Gastrocnemius medialis (tissue), 4 donors: ENCODE data around the gene ZNF652.

ENCODE experiments used
- POLR2A ChIP-seq, 2 donors: fragments of 450-650 bp; IDR thresholded peaks; one replicate each; pipeline ENCODE4 v1.6.1; 2017; ENCODE audit warnings: antibody characterized with exemption in 2 of 2, mild to moderate bottlenecking in 2 of 2, moderate library complexity in 2 of 2
- TF ChIP-seq, protein P1 (sequence below), 5 experiments: fragments of 450-650 bp in 3 of 5; fragments of 200-600 bp in 2 of 5; sonication (generic) in 2 of 5; IDR thresholded peaks in 4 of 5; conservative IDR thresholded peaks in 1 of 5; 1 replicate in 4 of 5; 2 replicates in 1 of 5; pipeline ENCODE4 v1.5.1; 2016 to 2019; ENCODE audit warnings: antibody characterized with exemption in 5 of 5, mild to moderate bottlenecking in 3 of 5, moderate library complexity in 3 of 5

DNA sequence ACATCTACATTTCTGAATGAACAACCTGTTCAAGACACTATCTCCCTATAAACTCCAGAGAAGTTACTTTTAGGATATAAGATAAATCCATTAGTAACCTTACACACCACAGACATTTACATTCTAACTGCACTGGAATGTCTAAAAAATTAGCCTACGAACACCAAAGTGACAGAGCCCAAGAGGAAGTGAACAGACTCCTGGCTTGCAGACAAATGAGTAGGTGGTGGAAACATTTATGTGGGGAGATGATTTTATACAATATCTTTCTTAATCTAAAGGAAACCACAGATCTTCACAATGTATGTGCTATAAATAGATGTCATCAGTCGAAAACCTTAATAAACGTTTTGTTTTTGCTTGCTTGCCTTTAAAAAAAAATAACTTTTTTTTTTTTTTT lies 18.8 kb downstream of the ZNF652 start:
- TF ChIP-seq, protein P1, sequence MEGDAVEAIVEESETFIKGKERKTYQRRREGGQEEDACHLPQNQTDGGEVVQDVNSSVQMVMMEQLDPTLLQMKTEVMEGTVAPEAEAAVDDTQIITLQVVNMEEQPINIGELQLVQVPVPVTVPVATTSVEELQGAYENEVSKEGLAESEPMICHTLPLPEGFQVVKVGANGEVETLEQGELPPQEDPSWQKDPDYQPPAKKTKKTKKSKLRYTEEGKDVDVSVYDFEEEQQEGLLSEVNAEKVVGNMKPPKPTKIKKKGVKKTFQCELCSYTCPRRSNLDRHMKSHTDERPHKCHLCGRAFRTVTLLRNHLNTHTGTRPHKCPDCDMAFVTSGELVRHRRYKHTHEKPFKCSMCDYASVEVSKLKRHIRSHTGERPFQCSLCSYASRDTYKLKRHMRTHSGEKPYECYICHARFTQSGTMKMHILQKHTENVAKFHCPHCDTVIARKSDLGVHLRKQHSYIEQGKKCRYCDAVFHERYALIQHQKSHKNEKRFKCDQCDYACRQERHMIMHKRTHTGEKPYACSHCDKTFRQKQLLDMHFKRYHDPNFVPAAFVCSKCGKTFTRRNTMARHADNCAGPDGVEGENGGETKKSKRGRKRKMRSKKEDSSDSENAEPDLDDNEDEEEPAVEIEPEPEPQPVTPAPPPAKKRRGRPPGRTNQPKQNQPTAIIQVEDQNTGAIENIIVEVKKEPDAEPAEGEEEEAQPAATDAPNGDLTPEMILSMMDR (IDR thresholded peaks at IDR 0.05 in 4 of 5, conservative IDR thresholded peaks at IDR 0.05 in 1 of 5) = no peak
- no peak for TF ChIP-seq POLR2A (IDR thresholded peaks at IDR 0.05)
